ENCODE measurements around the gene FUT9. TPM values are rescaled to one million over a fixed set of nuclear protein-coding genes. Genes with fewer than 3 reads are reported as not detected.

FUT9 gene
- total RNA-seq, 2 experiments from 2014 or later, result not detected

GRCh38 chr6:96022225-96022624 lies 6.5 kb downstream of the FUT9 start:
- Histone ChIP-seq H3K79me2 (ENCODE audit: insufficient read depth, low read depth, low read length) (no peaks in the 10 kb centered on the region), H2AFZ (ENCODE audit: low read length) (no peak overlapping the region), H3K36me3 (ENCODE audit: insufficient read depth, low read length) (no peaks in the 10 kb centered on the region), H3K4me1 (ENCODE audit: insufficient read depth, low read length, poor library complexity, severe bottlenecking) (no peaks in the 10 kb centered on the region), H3K4me3 (ENCODE audit: low read depth, low read length, poor library complexity, severe bottlenecking) (no peak overlapping the region), H3K27ac (ENCODE audit: low read depth, low read length, poor library complexity, severe bottlenecking) (no peak overlapping the region), H3K9me2 (ENCODE audit: insufficient read depth, low read length) (no peaks in the 10 kb centered on the region), H4K20me1 (ENCODE audit: insufficient read depth, low read length) (no peaks in the 10 kb centered on the region), H3K4me2 (ENCODE audit: low read length) (no peak overlapping the region), H3K9me3 (ENCODE audit: low read length) (no peaks in the 10 kb centered on the region)
- POLR2A ChIA-PET, result interaction anchor here (0.5 to 1.3 kb wide), 3 partner anchors 9 to 179 kb away, joined by 3 to 4 read pairs (median 3); no protein-coding TSS in a partner anchor
- CTCF ChIA-PET (ENCODE audit: unreplicated experiment), result interaction anchor here (0.7 kb wide), 1 partner anchor 9 kb away, joined by 3 read pairs; no protein-coding TSS in a partner anchor
- TF ChIP-seq CTCF (conservative IDR thresholded peaks at IDR 0.05; ENCODE audit: low read length), result no peak
- DNase-seq (ENCODE audit: low spot score), result no peak
- BruUV-seq (replicated peaks), result no TSS peak
- intact Hi-C loops (cut with micrococcal nuclease; ENCODE audit: unreplicated experiment), result no loop called here

- intact Hi-C loops (cut with micrococcal nuclease; ENCODE audit: unreplicated experiment), result no loop called here
Measured at GRCh38 chr6:96032661-96033060, 16.9 kb downstream of the FUT9 start.

GRCh38 chr6:96051555-96051954 lies 35.8 kb downstream of the FUT9 start:
- no peak overlapping the region for H3K4me3 ChIP-seq (ENCODE audit: low read depth, low read length, poor library complexity, severe bottlenecking)
- BruUV-seq (replicated peaks), result no TSS peak
- POLR2A ChIA-PET, result no interaction called here
- CTCF ChIA-PET (ENCODE audit: unreplicated experiment), result no interaction called here
- no peaks in the 10 kb centered on the region for H4K20me1 ChIP-seq (ENCODE audit: insufficient read depth, low read length)
- no peaks in the 10 kb centered on the region for H3K36me3 ChIP-seq (ENCODE audit: insufficient read depth, low read length)
- H3K79me2 ChIP-seq (ENCODE audit: insufficient read depth, low read depth, low read length), result no peaks in the 10 kb centered on the region
- no peak for DNase-seq (ENCODE audit: low spot score)
- no peak overlapping the region for H3K4me2 ChIP-seq (ENCODE audit: low read length)
- H3K4me1 ChIP-seq (ENCODE audit: insufficient read depth, low read length, poor library complexity, severe bottlenecking), result no peaks in the 10 kb centered on the region
- no peak overlapping the region for H2AFZ ChIP-seq (ENCODE audit: low read length)
- no peak overlapping the region for H3K27ac ChIP-seq (ENCODE audit: low read depth, low read length, poor library complexity, severe bottlenecking)
- no peaks in the 10 kb centered on the region for H3K9me3 ChIP-seq (ENCODE audit: low read length)
- no peaks in the 10 kb centered on the region for H3K9me2 ChIP-seq (ENCODE audit: insufficient read depth, low read length)
- no peak for TF ChIP-seq EZH2phosphoT487 (IDR thresholded peaks at IDR 0.05; ENCODE audit: borderline replicate concordance, low read depth, low read length)
- no peak for TF ChIP-seq CTCF (conservative IDR thresholded peaks at IDR 0.05; ENCODE audit: low read length)
- intact Hi-C loops (cut with micrococcal nuclease; ENCODE audit: unreplicated experiment), result no loop called here

More at GRCh38 chr6:96032661-96033060, 16.9 kb downstream of the FUT9 start:
- H3K4me2 ChIP-seq (ENCODE audit: low read length), result no peak overlapping the region
- BruUV-seq (replicated peaks), result no TSS peak
- no peaks in the 10 kb centered on the region for H3K9me3 ChIP-seq (ENCODE audit: low read length)
- no peak overlapping the region for H3K4me3 ChIP-seq (ENCODE audit: low read depth, low read length, poor library complexity, severe bottlenecking)
- ChIA-PET CTCF (ENCODE audit: unreplicated experiment) (no interaction called here), POLR2A (no interaction called here)
- H3K36me3 ChIP-seq (ENCODE audit: insufficient read depth, low read length), result no peaks in the 10 kb centered on the region
- H3K9me2 ChIP-seq (ENCODE audit: insufficient read depth, low read length), result no peaks in the 10 kb centered on the region
- H2AFZ ChIP-seq (ENCODE audit: low read length), result no peak overlapping the region
- no peak for TF ChIP-seq EZH2phosphoT487 (IDR thresholded peaks at IDR 0.05; ENCODE audit: borderline replicate concordance, low read depth, low read length)
- H4K20me1 ChIP-seq (ENCODE audit: insufficient read depth, low read length), result no peaks in the 10 kb centered on the region
- no peaks in the 10 kb centered on the region for H3K79me2 ChIP-seq (ENCODE audit: insufficient read depth, low read depth, low read length)
- DNase-seq (ENCODE audit: low spot score), result no peak
- H3K27ac ChIP-seq (ENCODE audit: low read depth, low read length, poor library complexity, severe bottlenecking), result no peak overlapping the region
- no peaks in the 10 kb centered on the region for H3K4me1 ChIP-seq (ENCODE audit: insufficient read depth, low read length, poor library complexity, severe bottlenecking)
